Large intestine (tissue), 3 donors: ENCODE measurements around the gene ALKBH6. TPM values are rescaled to one million over a fixed set of nuclear protein-coding genes. Genes with fewer than 3 reads are reported as not detected.

Experiments
- DNase-seq, 2 donors: peaks; one replicate each; pipeline versions ENCODE4 v3.0.0 to v3.0.0-alpha.2; 2013
- H3K27ac ChIP-seq: one replicate; pipeline ENCODE4 v1.5.1; 2013; ENCODE audit warnings: low read length
- H3K27me3 ChIP-seq: 2 replicates; pipeline ENCODE4 v1.6.1; 2013; ENCODE audit warnings: low read length; ENCODE audit not compliant: control insufficient read depth, insufficient read depth
- H3K36me3 ChIP-seq: 2 replicates; pipeline ENCODE4 v1.6.1; 2013; ENCODE audit warnings: low read length; ENCODE audit not compliant: control insufficient read depth, insufficient read depth
- H3K4me1 ChIP-seq: one replicate; pipeline ENCODE4 v1.6.1; 2013; ENCODE audit warnings: low read length; ENCODE audit not compliant: control insufficient read depth, insufficient read depth
- H3K4me3 ChIP-seq: one replicate; pipeline ENCODE4 v1.5.1; 2013; ENCODE audit warnings: low read length
- H3K9me3 ChIP-seq: one replicate; pipeline ENCODE4 v1.6.1; 2013; ENCODE audit warnings: mild to moderate bottlenecking, low read depth, low read length, moderate library complexity; ENCODE audit not compliant: control insufficient read depth
- WGBS: methylation state at CpG from one replicate; pipeline ENCODE4 v1.1.5; 2013; ENCODE audit warnings: low lambda C conversion rate; ENCODE audit not compliant: insufficient coverage; 5-methylcytosine and 5-hydroxymethylcytosine counted together
- polyA plus RNA-seq: library from polyadenylated mRNA; unstranded; fragments of 120-200 nt; gene quantifications from one replicate; pipeline ENCODE4 v1.2.1, GENCODE V29; 2013

The ALKBH6 gene
- polyA plus RNA-seq, 1 donor: 13.8 TPM

DNA sequence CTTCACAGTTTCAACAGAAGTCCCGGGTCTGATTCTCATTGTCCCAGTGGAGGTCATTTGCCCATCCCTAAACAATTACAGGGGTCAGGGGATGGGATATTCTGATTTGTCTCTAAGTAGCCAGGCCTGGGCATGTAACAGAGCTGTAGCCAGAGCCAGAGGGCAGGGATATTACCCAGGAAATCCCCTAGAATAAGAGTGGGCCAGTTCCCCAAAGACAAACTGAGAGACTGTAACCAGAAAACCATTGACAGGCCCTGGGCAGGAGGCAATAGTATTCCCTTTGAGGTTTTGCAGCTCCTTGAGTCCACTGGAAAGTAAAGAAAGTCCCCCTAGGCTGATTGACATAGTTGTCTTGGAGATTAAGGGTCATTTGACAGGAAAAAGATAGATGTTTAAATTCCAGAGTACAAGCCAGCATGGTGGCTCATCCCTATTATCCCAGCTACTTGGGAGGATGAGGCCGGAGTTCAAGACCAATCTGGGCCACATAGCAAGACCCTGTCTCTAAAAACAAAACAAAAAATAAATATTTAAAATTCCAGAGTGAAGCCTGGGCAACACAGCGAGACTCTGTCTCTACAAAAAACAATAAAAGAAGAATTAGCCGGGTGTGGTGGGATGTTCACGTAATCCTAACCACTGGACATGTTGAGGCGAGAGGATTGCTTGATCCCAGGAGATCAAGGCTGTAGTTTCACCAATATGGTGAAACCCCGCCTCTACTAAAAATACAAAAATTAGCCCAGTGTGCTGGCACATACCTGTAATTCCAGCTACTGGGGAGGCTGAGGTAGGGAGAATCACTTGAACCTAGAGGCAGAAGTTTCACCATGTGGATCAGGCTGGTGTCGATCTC lies 20.9 kb downstream of the ALKBH6 start:
- no CpG with 5 or more reads among the region's 8 CpGs for WGBS
- Histone ChIP-seq H3K27ac (no peak overlapping the region), H3K9me3 (no peaks in the 10 kb centered on the region), H3K27me3 (peaks cover 11% of the 10 kb centered on the region), H3K4me1 (peaks cover 12% of the 10 kb centered on the region), H3K36me3 (peaks cover 6% of the 10 kb centered on the region), H3K4me3 (no peak overlapping the region)
- DNase-seq: no peak

DNA sequence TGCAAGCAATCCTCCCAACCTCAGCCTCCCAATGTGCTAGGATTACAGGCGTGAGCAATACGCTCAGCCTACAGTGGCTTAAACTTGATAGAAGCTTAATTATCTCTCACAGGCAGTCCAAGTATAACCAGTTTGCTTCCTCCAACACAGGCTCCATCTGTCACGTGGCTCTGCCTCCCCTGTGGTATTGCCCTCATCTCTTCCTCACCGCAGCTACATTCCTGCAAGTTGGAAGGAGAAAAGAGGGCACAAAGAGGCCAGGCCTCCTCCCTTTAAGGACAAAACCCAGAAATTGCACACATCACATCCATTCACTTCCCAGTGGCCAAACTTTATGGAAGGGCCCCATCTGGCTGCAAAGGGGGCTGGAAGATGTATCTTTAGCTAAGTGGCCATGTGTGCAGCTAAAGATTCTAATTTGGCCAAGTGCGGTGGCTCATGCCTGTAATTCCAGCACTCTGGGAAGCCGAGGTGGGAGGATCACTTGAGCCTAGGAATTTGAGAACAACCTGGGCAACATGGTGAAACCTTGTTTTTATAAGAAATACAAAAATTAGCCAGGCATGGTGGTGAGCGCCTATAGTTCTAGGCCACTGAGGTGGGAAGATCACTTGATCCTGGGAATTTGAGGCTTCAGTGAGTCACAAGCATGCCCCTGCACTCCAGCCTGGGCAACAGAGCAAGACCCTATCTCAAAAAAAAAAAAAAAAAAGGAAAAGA lies 22.1 kb downstream of the ALKBH6 start:
- WGBS: 100% methylated on average over 1 of the region's 7 CpGs

DNA sequence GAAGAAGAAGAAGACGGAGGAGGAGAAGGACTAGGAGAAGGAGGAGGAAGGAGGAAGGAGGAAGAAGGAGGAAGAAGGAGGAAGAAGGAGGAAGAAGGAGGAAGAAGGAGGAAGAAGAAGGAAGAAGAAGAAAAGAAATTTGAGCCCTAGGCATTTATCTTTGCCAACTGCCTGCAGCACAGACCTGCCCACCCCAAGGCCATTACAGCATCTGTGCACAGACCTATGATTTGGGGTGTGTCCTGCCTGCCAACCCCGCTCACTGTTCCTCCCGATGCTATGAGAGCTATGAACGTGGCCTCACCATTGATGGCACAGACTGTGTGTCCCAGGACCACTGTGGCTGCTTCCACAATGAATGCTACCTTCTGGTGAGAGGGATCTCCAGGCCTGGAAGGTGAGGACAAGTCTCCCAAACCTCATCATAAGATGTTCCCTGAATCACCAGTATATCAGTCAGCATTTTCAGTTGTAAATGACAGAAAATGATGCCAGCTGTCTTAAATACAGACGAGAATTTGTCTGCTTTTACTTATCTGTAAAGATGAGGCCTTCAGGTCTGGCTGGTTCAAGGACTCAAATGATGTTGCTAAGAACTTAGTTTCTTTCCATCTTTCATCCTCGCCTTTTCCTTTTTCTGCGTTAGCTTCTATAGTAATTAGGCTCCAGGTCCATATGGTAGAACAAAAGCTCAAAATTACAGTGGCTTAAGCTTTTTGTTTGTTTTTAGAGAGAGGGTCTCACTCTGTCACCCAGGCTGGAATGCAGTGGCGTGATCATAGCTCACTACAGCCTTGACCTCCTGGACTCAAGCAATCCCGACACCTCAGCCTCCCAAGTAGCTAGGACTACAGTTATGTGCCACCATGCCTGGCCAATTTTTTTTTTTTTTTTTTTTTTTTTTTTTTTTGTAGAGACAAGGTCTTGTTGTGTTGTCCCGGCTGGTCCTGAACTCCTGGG lies 23.0 kb downstream of the ALKBH6 start:
- Histone ChIP-seq H3K4me1 (peaks cover 7% of the 10 kb centered on the region), H3K4me3 (no peak overlapping the region), H3K27me3 (peaks cover 31% of the 10 kb centered on the region), H3K27ac (no peak overlapping the region), H3K9me3 (no peaks in the 10 kb centered on the region), H3K36me3 (no peaks in the 10 kb centered on the region)
- WGBS: 88% methylated on average over 3 of the region's 10 CpGs
- no peak for DNase-seq

More for the DNA sequence above, 22.1 kb downstream of the ALKBH6 start:
- H3K27me3 ChIP-seq: peaks cover 22% of the 10 kb centered on the region
- no peaks in the 10 kb centered on the region for H3K36me3 ChIP-seq
- H3K4me3 ChIP-seq: no peak overlapping the region
- DNase-seq: no peak
- peaks cover 12% of the 10 kb centered on the region for H3K4me1 ChIP-seq
- H3K9me3 ChIP-seq: no peaks in the 10 kb centered on the region
- H3K27ac ChIP-seq: no peak overlapping the region

DNA sequence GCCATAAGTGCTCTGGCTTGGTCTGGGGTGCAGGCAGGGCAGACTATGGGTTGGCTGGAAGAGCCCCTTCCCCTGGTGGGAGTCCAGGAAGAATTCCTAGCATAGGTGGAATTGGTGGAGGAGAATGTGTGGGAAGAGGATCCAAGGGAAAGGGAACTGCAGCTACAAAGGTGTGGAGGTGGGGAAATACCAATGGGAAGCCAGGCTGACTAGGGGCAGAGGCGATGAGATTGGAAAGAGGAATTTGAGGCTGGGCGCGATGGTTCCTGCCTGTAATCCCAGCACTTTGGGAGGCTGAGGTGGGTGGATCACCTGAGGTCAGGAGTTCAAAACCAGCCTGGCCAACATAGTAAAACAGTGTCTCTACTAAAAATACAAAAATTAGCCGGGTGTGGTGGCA lies 23.9 kb downstream of the ALKBH6 start:
- no peak overlapping the region for H3K27ac ChIP-seq
- no peaks in the 10 kb centered on the region for H3K9me3 ChIP-seq
- no peak for DNase-seq
- no peaks in the 10 kb centered on the region for H3K36me3 ChIP-seq
- peaks cover 4% of the 10 kb centered on the region for H3K4me1 ChIP-seq
- 93% methylated on average over 3 of the region's 4 CpGs for WGBS
- H3K4me3 ChIP-seq: no peak overlapping the region
- H3K27me3 ChIP-seq: peaks cover 40% of the 10 kb centered on the region

DNA sequence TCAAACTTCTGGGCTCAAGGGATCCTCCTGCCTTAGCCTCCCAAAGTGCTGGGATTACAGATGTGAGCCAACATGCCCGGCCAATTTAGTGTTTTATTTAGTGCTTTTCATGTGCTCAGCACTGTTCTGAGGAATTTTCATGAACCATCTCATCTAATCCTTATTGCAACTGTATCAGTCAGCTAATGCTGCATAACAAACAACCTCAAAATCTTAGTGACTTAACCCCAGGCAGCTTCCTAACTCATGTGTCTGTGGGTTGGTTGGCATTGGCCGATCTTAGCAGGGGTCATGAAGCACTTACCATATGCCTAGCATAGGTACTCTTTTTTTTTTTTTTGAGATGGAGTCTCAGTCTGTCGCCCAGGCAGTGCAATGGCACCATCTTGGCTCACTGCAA lies 25.2 kb downstream of the ALKBH6 start:
- no peaks in the 10 kb centered on the region for H3K36me3 ChIP-seq
- WGBS: no CpG with 5 or more reads among the region's 3 CpGs
- no peaks in the 10 kb centered on the region for H3K9me3 ChIP-seq
- peaks cover 47% of the 10 kb centered on the region for H3K27me3 ChIP-seq
- no peak overlapping the region for H3K4me3 ChIP-seq
- no peak for DNase-seq
- H3K27ac ChIP-seq: no peak overlapping the region
- H3K4me1 ChIP-seq: no peaks in the 10 kb centered on the region

DNA sequence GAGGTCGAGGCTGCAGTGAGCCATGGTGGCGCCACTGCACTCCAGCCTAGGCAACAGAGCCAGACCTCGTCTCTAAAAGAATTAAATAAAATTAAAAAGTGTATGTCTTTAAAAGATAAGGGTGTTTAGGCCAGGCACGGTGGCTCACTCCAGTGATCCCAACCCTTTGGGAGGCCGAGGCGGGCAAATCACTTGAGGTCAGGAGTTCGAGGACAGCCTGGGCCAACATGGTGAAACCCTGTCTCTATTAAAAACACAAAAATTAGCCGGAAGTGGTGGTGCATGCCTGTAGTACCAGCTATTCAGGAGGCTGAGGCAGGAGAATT lies 26.5 kb downstream of the ALKBH6 start:
- H3K9me3 ChIP-seq: no peaks in the 10 kb centered on the region
- DNase-seq: no peak
- WGBS: 60% methylated on average over 1 of the region's 8 CpGs
- H3K4me1 ChIP-seq: no peaks in the 10 kb centered on the region
- H3K27ac ChIP-seq: no peak overlapping the region
- H3K36me3 ChIP-seq: no peaks in the 10 kb centered on the region
- no peak overlapping the region for H3K4me3 ChIP-seq
- H3K27me3 ChIP-seq: peaks cover 50% of the 10 kb centered on the region

DNA sequence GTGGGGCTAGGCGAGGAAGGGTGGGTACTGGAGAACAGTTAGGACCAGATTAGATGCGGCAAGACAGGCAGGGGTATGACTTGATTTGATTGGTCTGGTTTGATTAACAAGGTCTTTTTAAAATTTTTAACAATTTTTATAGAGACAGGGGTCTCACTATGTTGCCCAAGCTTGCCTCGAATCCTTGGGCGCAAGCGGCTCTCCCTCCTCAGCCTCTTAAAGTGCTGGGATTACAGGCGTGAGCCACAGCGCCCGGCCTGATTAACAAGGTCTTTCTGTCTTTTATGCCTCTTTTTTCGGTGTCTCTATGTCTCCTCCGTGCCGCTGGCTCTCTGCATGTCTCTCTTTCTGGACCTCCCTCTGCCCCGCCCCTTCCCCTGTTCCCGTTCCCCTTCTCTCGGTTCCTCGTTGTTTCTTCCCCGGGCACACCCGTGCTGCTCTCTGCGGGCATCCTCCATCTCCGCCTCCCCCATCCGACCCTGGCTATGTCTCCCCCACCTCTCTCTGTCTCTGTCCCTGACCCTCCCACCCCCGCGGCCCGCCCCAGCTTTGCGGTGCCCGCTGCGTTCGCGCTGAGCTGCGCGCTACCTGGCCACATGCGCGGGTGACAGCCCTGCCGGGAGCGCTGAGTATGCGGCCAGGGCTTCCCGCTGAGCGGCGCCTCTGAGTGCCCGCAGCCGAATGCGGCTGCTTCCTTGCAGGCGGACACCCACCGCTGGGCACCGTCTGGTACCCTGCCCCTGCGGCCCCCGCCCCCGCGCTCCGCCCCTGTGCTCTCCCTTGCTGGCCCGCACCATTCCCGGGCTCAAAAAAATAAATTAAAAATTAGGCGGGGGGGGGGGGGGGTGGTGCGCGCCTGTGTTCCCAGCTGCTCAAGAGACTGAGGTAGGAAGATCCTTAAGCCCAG lies 27.1 kb downstream of the ALKBH6 start:
- Histone ChIP-seq H3K9me3 (no peaks in the 10 kb centered on the region), H3K27me3 (peaks cover 50% of the 10 kb centered on the region), H3K36me3 (no peaks in the 10 kb centered on the region), H3K27ac (no peak overlapping the region), H3K4me3 (no peak overlapping the region), H3K4me1 (no peaks in the 10 kb centered on the region)
- DNase-seq: no peak
- WGBS: no CpG with 5 or more reads among the region's 54 CpGs

DNA sequence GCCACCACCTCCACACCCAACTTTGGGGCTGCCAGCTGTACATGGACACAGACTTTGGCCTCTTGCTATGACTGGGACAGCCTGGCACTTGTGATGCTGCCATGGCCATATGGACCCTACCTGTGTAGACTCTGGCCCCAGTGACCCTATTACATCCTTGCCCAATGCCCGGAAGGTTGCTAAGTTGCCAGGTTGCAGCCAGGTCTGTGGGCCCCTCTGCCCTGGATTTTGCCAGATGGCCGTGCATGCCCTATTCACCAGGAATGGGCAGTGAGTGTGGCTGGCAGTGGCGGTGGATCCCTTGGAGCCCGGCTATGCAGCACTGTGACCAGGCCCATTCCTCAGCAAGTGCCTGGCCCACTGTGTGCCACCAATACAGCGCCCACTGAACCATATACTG lies 27.9 kb downstream of the ALKBH6 start:
- H3K27ac ChIP-seq: no peak overlapping the region
- H3K36me3 ChIP-seq: no peaks in the 10 kb centered on the region
- WGBS: no CpG with 5 or more reads among the region's 5 CpGs
- no peak for DNase-seq
- H3K27me3 ChIP-seq: peaks cover 50% of the 10 kb centered on the region
- no peak overlapping the region for H3K4me3 ChIP-seq
- no peaks in the 10 kb centered on the region for H3K4me1 ChIP-seq
- no peaks in the 10 kb centered on the region for H3K9me3 ChIP-seq

DNA sequence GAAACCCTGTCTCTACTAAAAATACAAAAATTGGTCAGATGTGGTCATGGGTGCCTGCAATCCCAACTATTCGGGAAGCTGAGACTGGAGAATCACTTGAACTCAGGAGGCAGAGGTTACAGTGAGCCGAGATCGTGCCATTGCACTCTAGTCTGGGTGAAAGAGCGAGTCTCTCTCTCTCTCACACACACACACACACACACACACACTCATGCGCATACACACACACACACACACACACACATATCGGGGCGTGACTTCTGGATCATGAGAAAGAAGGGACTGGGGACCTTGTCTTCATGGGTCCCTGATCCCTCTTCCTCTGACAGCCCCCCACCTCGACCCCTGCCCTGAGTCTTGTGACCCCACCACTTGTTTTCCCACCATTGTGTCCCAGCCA lies 30.8 kb downstream of the ALKBH6 start:
- Histone ChIP-seq H3K9me3 (no peaks in the 10 kb centered on the region), H3K4me1 (no peaks in the 10 kb centered on the region), H3K27me3 (peaks cover 44% of the 10 kb centered on the region), H3K4me3 (no peak overlapping the region), H3K36me3 (no peaks in the 10 kb centered on the region), H3K27ac (no peak overlapping the region)
- DNase-seq: no peak
- WGBS: no CpG with 5 or more reads among the region's 8 CpGs
